ENCODE data around the gene C9orf85.

The C9orf85 gene

GRCh38 chr9:72013292-72013760 is 101.9 kb downstream of the C9orf85 start:
- DNase-seq, result no peak

- DNase-seq, result no peak
Observed at GRCh38 chr9:72022841-72023240, 111.4 kb downstream of the C9orf85 start.
